Measurements from ENCODE around the gene SH3GLB1. TPM values are rescaled to one million over a fixed set of nuclear protein-coding genes. Genes with fewer than 3 reads are reported as not detected.

SH3GLB1 gene
- total and polyA plus RNA-seq, 10 of the 15 experiments (the other 5 are each of a cell fraction or from before 2014, with no cell fraction given) = 18.0 to 59.0 (median 36.5) TPM

DNA sequence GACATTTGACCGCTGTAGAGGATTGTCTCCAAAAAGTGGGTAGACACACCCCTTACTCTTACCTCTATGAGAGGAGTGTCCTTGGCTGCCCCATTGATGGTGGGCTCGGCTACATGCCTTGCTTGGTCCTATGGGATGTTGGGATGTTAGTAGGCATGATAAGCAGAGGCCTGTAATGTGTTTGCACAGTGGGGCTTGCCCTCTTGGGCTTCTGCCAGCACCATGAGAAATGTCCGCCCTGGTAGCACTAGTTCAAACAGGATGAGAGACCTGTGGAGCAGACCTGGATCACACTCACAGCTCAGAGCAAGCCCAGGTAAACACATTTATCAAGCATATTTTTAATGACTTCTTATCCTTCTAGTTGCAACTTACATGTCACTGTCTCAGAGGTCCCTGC is 54.2 kb downstream of the SH3GLB1 start:
- no peak for FAIRE-seq
- ChIA-PET POLR2A (no interaction called here), RAD21 (ENCODE audit: unreplicated experiment) (no interaction called here), CTCF (interaction anchor here (0.9 kb wide), 1 partner anchor 15 kb away, joined by 3 read pairs; no protein-coding TSS in a partner anchor), SMC1A (ENCODE audit: uncharacterized antibody, unreplicated experiment) (no interaction called here)
- 89% methylated on average over 3 of the region's 3 CpGs for WGBS (ENCODE audit: insufficient coverage, insufficient replicate concordance, low lambda C conversion rate, missing lambda C conversion rate)
- in situ Hi-C loops (cut with MboI) = no loop called here
- H3K9me3 ChIP-seq (replicated peaks; ENCODE audit: control insufficient read depth, insufficient read depth, low read length) = no peaks in the 10 kb centered on the region; the same call in 2 of the 3 replicates
- H3K36me3 ChIP-seq (ENCODE audit: control insufficient read depth in 2 of 2, insufficient read depth in 2 of 2, low read length in 1 of 2) = no peaks in the 10 kb centered on the region
- no peaks in the 10 kb centered on the region for H4K20me1 ChIP-seq (ENCODE audit: control insufficient read depth, insufficient read depth)
- DNase-seq (ENCODE audit: low read depth, low spot score) = no peak
- no peaks in the 10 kb centered on the region; the same call in 1 of the 2 replicates for H3K4me1 ChIP-seq (ENCODE audit: control insufficient read depth, insufficient read depth, low read length)
- H3K4me3 ChIP-seq = no peak overlapping the region
- H3K9ac ChIP-seq (ENCODE audit: control insufficient read depth, insufficient read depth, low read length) = no peak overlapping the region
- H3K27ac ChIP-seq (ENCODE audit: control insufficient read depth, insufficient read depth) = no peak overlapping the region
- H3K27me3 ChIP-seq (replicated peaks in 1 of 2; ENCODE audit: control insufficient read depth in 2 of 2, insufficient read depth in 2 of 2, low read length in 1 of 2) = no peaks in the 10 kb centered on the region; a peak in 1 of 4 replicates
- intact Hi-C loops (cut with micrococcal nuclease; ENCODE audit: unreplicated experiment) = no loop called here
- H2AFZ ChIP-seq (ENCODE audit: control insufficient read depth, low read depth, low read length) = no peak overlapping the region
- BruUV-seq (replicated peaks) = no TSS peak
- no peak for ATAC-seq
- no peak overlapping the region for H3K4me2 ChIP-seq (ENCODE audit: control insufficient read depth, insufficient read depth)
- no peaks in the 10 kb centered on the region for H3K79me2 ChIP-seq (ENCODE audit: control insufficient read depth, insufficient read depth, low read length)
- TF ChIP-seq HDGF (IDR thresholded peaks at IDR 0.05) = no peak
- no peak for TF ChIP-seq WRNIP1 (IDR thresholded peaks at IDR 0.05; ENCODE audit: borderline replicate concordance, low read depth, low read length)
- no peak for TF ChIP-seq CBX3 (IDR thresholded peaks at IDR 0.05; ENCODE audit: borderline replicate concordance, low read depth)
- TF ChIP-seq RAD51 (IDR thresholded peaks at IDR 0.05) = no peak
- TF ChIP-seq PAX8 (IDR thresholded peaks at IDR 0.05) = no peak
- TF ChIP-seq USF1 (IDR thresholded peaks at IDR 0.05; ENCODE audit: borderline replicate concordance, extremely low read length, insufficient read depth, low read depth, low read length) = no peak
- no peak for TF ChIP-seq BMI1 (IDR thresholded peaks at IDR 0.05; ENCODE audit: borderline replicate concordance)
- TF ChIP-seq ZBTB40 (IDR thresholded peaks at IDR 0.05; ENCODE audit: borderline replicate concordance) = no peak
- no peak for TF ChIP-seq GATAD2B (conservative IDR thresholded peaks at IDR 0.05; ENCODE audit: low read depth)
- no peak for TF ChIP-seq NBN (IDR thresholded peaks at IDR 0.05)
- no peak for TF ChIP-seq TBL1XR1 (IDR thresholded peaks at IDR 0.05; ENCODE audit: low read depth, low read length)
- TF ChIP-seq POLR2A (IDR thresholded peaks at IDR 0.05; ENCODE audit: low read depth, low read length) = no peak
- no peak for TF ChIP-seq RB1 (IDR thresholded peaks at IDR 0.05; ENCODE audit: borderline replicate concordance)
- TF ChIP-seq KAT2A (conservative IDR thresholded peaks at IDR 0.05; ENCODE audit: control insufficient read depth, low read depth, low read length) = no peak
- no peak for TF ChIP-seq HSF1 (IDR thresholded peaks at IDR 0.05; ENCODE audit: low read depth, low read length)
- TF ChIP-seq, protein P1, sequence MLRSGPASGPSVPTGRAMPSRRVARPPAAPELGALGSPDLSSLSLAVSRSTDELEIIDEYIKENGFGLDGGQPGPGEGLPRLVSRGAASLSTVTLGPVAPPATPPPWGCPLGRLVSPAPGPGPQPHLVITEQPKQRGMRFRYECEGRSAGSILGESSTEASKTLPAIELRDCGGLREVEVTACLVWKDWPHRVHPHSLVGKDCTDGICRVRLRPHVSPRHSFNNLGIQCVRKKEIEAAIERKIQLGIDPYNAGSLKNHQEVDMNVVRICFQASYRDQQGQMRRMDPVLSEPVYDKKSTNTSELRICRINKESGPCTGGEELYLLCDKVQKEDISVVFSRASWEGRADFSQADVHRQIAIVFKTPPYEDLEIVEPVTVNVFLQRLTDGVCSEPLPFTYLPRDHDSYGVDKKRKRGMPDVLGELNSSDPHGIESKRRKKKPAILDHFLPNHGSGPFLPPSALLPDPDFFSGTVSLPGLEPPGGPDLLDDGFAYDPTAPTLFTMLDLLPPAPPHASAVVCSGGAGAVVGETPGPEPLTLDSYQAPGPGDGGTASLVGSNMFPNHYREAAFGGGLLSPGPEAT (IDR thresholded peaks at IDR 0.05; ENCODE audit: low read depth) = no peak
